HG03558 (cell line): ENCODE data around the gene RNF225.
"Not testable (repeated sequence)": the region's sequence is repeated elsewhere in the genome, so short reads cannot be mapped to it uniquely, and the experiment has no call there.

ENCODE experiments used
- ATAC-seq: cut with Tn5 transposase; IDR thresholded peaks from one replicate; pipeline ENCODE4 v1.9.1; 2021; ENCODE audit warnings: moderate number of reproducible peaks; ENCODE audit not compliant: unreplicated experiment; ENCODE audit errors: extremely low read depth

RNF225 gene

GRCh38 chr19:58406818-58407657 lies 11.6 kb downstream of the RNF225 start:
- no peak for ATAC-seq

GRCh38 chr19:58407658-58408151 lies 12.2 kb downstream of the RNF225 start:
- no peak for ATAC-seq

- ATAC-seq = peak; percentile 71
Measured at GRCh38 chr19:58408152-58409009, 12.9 kb downstream of the RNF225 start, which contains the start of gene ZNF584. Gene ZNF584 (plus strand): TSS chr19:58408649. CDS start chr19:58409148, 499 bp downstream.

GRCh38 chr19:58409010-58409790 lies 13.7 kb downstream of the RNF225 start:
- ATAC-seq = no peak

GRCh38 chr19:58416604-58417003 lies 21.1 kb downstream of the RNF225 start:
- no peak for ATAC-seq

GRCh38 chr19:58417071-58417470 lies 21.6 kb downstream of the RNF225 start:
- ATAC-seq = no peak

- no peak for ATAC-seq
Measured at GRCh38 chr19:58428617-58429016, 33.2 kb downstream of the RNF225 start.

GRCh38 chr19:58429745-58430144 lies 34.3 kb downstream of the RNF225 start:
- ATAC-seq = no peak

GRCh38 chr19:58434217-58434616 lies 38.8 kb downstream of the RNF225 start:
- ATAC-seq = no peak

GRCh38 chr19:58439576-58440554 lies 44.4 kb downstream of the RNF225 start, which contains the start of gene ZNF132:
Gene ZNF132 (minus strand): TSS chr19:58440153. CDS start chr19:58439821, 332 bp downstream.
- ATAC-seq = peak; percentile 95

GRCh38 chr19:58440556-58440955 lies 45.1 kb downstream of the RNF225 start:
- ATAC-seq = no peak

GRCh38 chr19:58442986-58443385 lies 47.5 kb downstream of the RNF225 start:
- ATAC-seq = not testable (repeated sequence)
